ENCODE results near the gene CUL4A. TPM values are rescaled to one million over a fixed set of nuclear protein-coding genes. Genes with fewer than 3 reads are reported as not detected.

The CUL4A gene
- polyA plus RNA-seq, 1 of the 3 experiments (the other 2 are of a cell fraction) = 51.2 TPM

DNA sequence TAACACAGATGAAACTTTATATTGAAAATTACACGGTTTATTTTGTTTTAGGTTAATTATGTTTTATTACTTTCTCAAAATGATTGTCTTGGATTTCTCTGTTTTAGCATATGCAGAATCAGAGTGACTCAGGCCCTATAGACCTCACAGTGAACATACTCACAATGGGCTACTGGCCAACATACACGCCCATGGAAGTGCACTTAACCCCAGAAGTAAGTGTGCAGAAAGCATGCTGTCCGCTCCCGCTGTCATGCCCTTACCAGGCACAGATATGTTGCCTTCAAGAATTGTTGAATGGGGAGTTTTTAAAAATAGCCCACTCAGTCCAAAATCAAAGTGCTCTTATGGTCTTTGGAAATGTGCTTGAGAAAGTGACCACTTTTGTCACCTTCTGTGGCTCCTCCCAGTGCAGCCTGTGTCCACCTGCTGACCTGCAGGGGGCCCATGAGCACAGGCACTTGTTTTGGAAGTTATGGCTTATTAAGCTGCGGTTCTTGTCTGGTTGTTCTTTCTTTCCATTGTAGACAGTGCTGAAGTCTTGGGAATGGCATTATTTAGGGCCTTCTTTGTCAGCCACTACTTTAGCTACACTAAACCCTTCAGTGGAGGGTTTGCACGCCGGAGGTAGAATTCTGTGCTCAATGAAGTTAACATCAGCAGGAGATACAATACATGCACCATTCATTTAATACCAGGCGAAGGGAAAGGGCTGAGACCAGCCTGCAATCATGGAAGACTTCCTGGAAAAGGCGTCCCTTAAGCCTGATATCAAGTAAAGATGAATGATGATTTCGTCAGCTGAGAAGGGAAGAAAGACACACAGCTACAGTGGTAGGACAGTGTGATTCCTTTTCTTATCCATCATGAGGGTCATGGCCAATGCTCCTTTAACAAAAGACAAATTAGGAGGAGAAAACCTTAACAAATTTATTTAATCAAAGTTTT, 36.7 kb downstream of the CUL4A start:
- no peaks in the 10 kb centered on the region for H3F3A ChIP-seq (replicated peaks; ENCODE audit: insufficient read depth)
- ChIA-PET POLR2A (no interaction called here), CTCF (interaction anchor here (1.0 kb wide), 1 partner anchor 42 kb away, joined by 3 read pairs; no protein-coding TSS in a partner anchor)
- TF ChIP-seq TAF1 (IDR thresholded peaks at IDR 0.05; ENCODE audit: borderline replicate concordance, low read depth, low read length) = no peak
- TF ChIP-seq CTCF (IDR thresholded peaks at IDR 0.05) = peak; percentile 44
- TF ChIP-seq MEF2A (IDR thresholded peaks at IDR 0.05; ENCODE audit: borderline replicate concordance, low read depth) = no peak
- no peak for TF ChIP-seq GATA2 (CRISPR knock-in tag; IDR thresholded peaks at IDR 0.05)
- peak; percentile 12; the same call in 1 of the 2 replicates for TF ChIP-seq SMC3 (IDR thresholded peaks at IDR 0.05; ENCODE audit: low read depth, low read length)
- no peak for TF ChIP-seq FOXM1 (IDR thresholded peaks at IDR 0.05; ENCODE audit: low read depth)
- no peak for TF ChIP-seq EZH2phosphoT487 (IDR thresholded peaks at IDR 0.05; ENCODE audit: borderline replicate concordance, low read depth)
- no peak for TF ChIP-seq RCOR1 (IDR thresholded peaks at IDR 0.05; ENCODE audit: low read length)
- no peak for TF ChIP-seq NFIC (IDR thresholded peaks at IDR 0.05; ENCODE audit: borderline replicate concordance)
- TF ChIP-seq GABPA (IDR thresholded peaks at IDR 0.05; ENCODE audit: low read depth) = no peak
- TF ChIP-seq RAD21 (IDR thresholded peaks at IDR 0.05; ENCODE audit: low read length) = peak; percentile 17; the same call in 1 of the 2 replicates
- no peak for TF ChIP-seq USF2 (IDR thresholded peaks at IDR 0.05; ENCODE audit: borderline replicate concordance, low read depth, low read length)
- TF ChIP-seq NRF1 (IDR thresholded peaks at IDR 0.05; ENCODE audit: low read depth, low read length) = no peak
- TF ChIP-seq, protein P1, sequence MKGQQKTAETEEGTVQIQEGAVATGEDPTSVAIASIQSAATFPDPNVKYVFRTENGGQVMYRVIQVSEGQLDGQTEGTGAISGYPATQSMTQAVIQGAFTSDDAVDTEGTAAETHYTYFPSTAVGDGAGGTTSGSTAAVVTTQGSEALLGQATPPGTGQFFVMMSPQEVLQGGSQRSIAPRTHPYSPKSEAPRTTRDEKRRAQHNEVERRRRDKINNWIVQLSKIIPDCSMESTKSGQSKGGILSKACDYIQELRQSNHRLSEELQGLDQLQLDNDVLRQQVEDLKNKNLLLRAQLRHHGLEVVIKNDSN (IDR thresholded peaks at IDR 0.05; ENCODE audit: borderline replicate concordance, low read depth) = no peak
- no peak for TF ChIP-seq PBX3 (IDR thresholded peaks at IDR 0.05)
- TF ChIP-seq, protein P2, sequence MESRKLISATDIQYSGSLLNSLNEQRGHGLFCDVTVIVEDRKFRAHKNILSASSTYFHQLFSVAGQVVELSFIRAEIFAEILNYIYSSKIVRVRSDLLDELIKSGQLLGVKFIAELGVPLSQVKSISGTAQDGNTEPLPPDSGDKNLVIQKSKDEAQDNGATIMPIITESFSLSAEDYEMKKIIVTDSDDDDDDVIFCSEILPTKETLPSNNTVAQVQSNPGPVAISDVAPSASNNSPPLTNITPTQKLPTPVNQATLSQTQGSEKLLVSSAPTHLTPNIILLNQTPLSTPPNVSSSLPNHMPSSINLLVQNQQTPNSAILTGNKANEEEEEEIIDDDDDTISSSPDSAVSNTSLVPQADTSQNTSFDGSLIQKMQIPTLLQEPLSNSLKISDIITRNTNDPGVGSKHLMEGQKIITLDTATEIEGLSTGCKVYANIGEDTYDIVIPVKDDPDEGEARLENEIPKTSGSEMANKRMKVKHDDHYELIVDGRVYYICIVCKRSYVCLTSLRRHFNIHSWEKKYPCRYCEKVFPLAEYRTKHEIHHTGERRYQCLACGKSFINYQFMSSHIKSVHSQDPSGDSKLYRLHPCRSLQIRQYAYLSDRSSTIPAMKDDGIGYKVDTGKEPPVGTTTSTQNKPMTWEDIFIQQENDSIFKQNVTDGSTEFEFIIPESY (IDR thresholded peaks at IDR 0.05; ENCODE audit: borderline replicate concordance, low read depth) = no peak
- no peak for TF ChIP-seq CHD2 (IDR thresholded peaks at IDR 0.05; ENCODE audit: low read length, partially characterized antibody)
- no peak for TF ChIP-seq YY1 (IDR thresholded peaks at IDR 0.05; ENCODE audit: low read depth)
- no peak for TF ChIP-seq TCF12 (IDR thresholded peaks at IDR 0.05)
- no peak for TF ChIP-seq FOSL2 (IDR thresholded peaks at IDR 0.05; ENCODE audit: borderline replicate concordance, low read depth)
- TF ChIP-seq, protein P3, sequence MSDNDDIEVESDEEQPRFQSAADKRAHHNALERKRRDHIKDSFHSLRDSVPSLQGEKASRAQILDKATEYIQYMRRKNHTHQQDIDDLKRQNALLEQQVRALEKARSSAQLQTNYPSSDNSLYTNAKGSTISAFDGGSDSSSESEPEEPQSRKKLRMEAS (IDR thresholded peaks at IDR 0.05; ENCODE audit: low read depth) = no peak
- TF ChIP-seq EP300 (IDR thresholded peaks at IDR 0.05; ENCODE audit: borderline replicate concordance in 1 of 2, low read depth in 1 of 2, low read length in 1 of 2) = no peak
- TF ChIP-seq RFX5 (IDR thresholded peaks at IDR 0.05; ENCODE audit: low read length) = no peak
- TF ChIP-seq TEAD4 (IDR thresholded peaks at IDR 0.05; ENCODE audit: borderline replicate concordance, insufficient read depth) = no peak
- TF ChIP-seq FOXJ3 (CRISPR knock-in tag; IDR thresholded peaks at IDR 0.05) = no peak
- no peaks in the 10 kb centered on the region for H3K9me3 ChIP-seq
- H3K9me2 ChIP-seq = no peaks in the 10 kb centered on the region
- H3K4me3 ChIP-seq (ENCODE audit: low read depth in 2 of 2, low read length in 1 of 2) = no peak overlapping the region
- no peak overlapping the region for H3K9ac ChIP-seq
- H3K4me2 ChIP-seq = no peak overlapping the region
- H4K20me1 ChIP-seq (ENCODE audit: insufficient read depth) = no peaks in the 10 kb centered on the region
- no peaks in the 10 kb centered on the region for H3K79me2 ChIP-seq (ENCODE audit: insufficient read depth)
- 77% methylated on average over 10 of the region's 10 CpGs for WGBS (ENCODE audit: low lambda C conversion rate)
- no peaks in the 10 kb centered on the region for H3K27me3 ChIP-seq (ENCODE audit: insufficient read depth)
- no peak overlapping the region for H3K27ac ChIP-seq (ENCODE audit: low read depth in 2 of 2, low read length in 1 of 2)
- H3K36me3 ChIP-seq (replicated peaks in 1 of 2; ENCODE audit: control insufficient read depth in 1 of 2, insufficient read depth in 2 of 2, low read length in 1 of 2) = peaks cover 77 to 80% of the 10 kb centered on the region in 2 experiments
- H3K4me1 ChIP-seq (ENCODE audit: control insufficient read depth in 1 of 2, insufficient read depth in 2 of 2, low read depth in 1 of 2, low read length in 1 of 2) = no peaks in the 10 kb centered on the region
- no peak overlapping the region for H2AFZ ChIP-seq (ENCODE audit: low read depth)
- DNase-seq = no peak
